Keratinocyte (primary cell): Measurements from ENCODE around the gene SLC25A36. TPM values are rescaled to one million over a fixed set of nuclear protein-coding genes. Genes with fewer than 3 reads are reported as not detected.

Source experiments
- DNase-seq: peaks from one replicate; pipeline ENCODE4 v3.0.0-alpha.2; 2011; ENCODE audit warnings: low read depth, missing footprints, low spot score
- FAIRE-seq: peaks from 2 replicates; lab custom pipeline; 2011; peaks lifted over from hg19 to GRCh38; lab: Jason Lieb, UNC
- H2AFZ ChIP-seq: 2 replicates; pipeline ENCODE4 v1.6.0; 2012; ENCODE audit warnings: low read length, control low read depth, inconsistent platforms; ENCODE audit not compliant: control insufficient read depth
- H3K27ac ChIP-seq: 2 replicates; pipeline ENCODE4 v1.5.1; 2011; ENCODE audit warnings: low read length; ENCODE audit not compliant: control insufficient read depth, insufficient read depth
- H3K27me3 ChIP-seq: 3 replicates; pipeline ENCODE4 v1.6.0; 2011; ENCODE audit warnings: low read length; ENCODE audit not compliant: control insufficient read depth, insufficient read depth; ENCODE audit errors: extremely low read depth
- H3K36me3 ChIP-seq, 2 experiments: 2 replicates in 1 of 2; 3 replicates in 1 of 2; pipeline ENCODE4 v1.5.1; 2011; ENCODE audit warnings: low read length in 2 of 2, mild to moderate bottlenecking in 1 of 2; ENCODE audit not compliant: control insufficient read depth in 2 of 2, insufficient read depth in 2 of 2; ENCODE audit errors: extremely low read depth in 1 of 2
- H3K4me1 ChIP-seq: 3 replicates; pipeline ENCODE4 v1.5.1; 2011; ENCODE audit warnings: low read length; ENCODE audit not compliant: control insufficient read depth, insufficient read depth; ENCODE audit errors: extremely low read depth
- H3K4me2 ChIP-seq: 3 replicates; pipeline ENCODE4 v1.6.0; 2011; ENCODE audit warnings: low read depth, low read length; ENCODE audit not compliant: control insufficient read depth, insufficient read depth; ENCODE audit errors: extremely low read depth
- H3K4me3 ChIP-seq, 3 experiments: fragments of 200-600 bp in 1 of 3; sonication (generic) in 1 of 3; 2 replicates in 2 of 3; 3 replicates in 1 of 3; pipeline ENCODE4 v1.5.1; 2011 to 2016; ENCODE audit warnings: low read length in 3 of 3, mild to moderate bottlenecking in 3 of 3, control low read depth in 2 of 3, inconsistent platforms in 1 of 3, low read depth in 1 of 3, mixed read lengths in 1 of 3, mixed run types in 1 of 3, moderate library complexity in 1 of 3; ENCODE audit not compliant: control insufficient read depth in 2 of 3, insufficient read depth in 2 of 3; ENCODE audit errors: extremely low read depth in 1 of 3
- H3K79me2 ChIP-seq: 2 replicates; pipeline ENCODE4 v1.6.0; 2012; ENCODE audit warnings: low read length; ENCODE audit not compliant: control insufficient read depth, insufficient read depth
- H3K9ac ChIP-seq: 3 replicates; pipeline ENCODE4 v1.6.0; 2011; ENCODE audit warnings: low read length; ENCODE audit not compliant: control insufficient read depth, insufficient read depth; ENCODE audit errors: extremely low read depth
- H3K9me1 ChIP-seq: 3 replicates; pipeline ENCODE4 v1.6.0; 2011; ENCODE audit warnings: low read length; ENCODE audit not compliant: control insufficient read depth, insufficient read depth; ENCODE audit errors: extremely low read depth
- H3K9me3 ChIP-seq: 2 replicates; pipeline ENCODE4 v1.5.1; 2012; ENCODE audit warnings: low read depth, low read length; ENCODE audit not compliant: control insufficient read depth
- H4K20me1 ChIP-seq: 3 replicates; pipeline ENCODE4 v1.6.0; 2011; ENCODE audit warnings: low read length; ENCODE audit not compliant: control insufficient read depth, insufficient read depth; ENCODE audit errors: extremely low read depth
- CTCF ChIP-seq, 3 experiments: IDR thresholded peaks in 1 of 3; conservative IDR thresholded peaks in 1 of 3; optimal IDR thresholded peaks in 1 of 3; 2 replicates in 2 of 3; 3 replicates in 1 of 3; pipeline versions ENCODE3 to v1.5.1; 2011; ENCODE audit warnings: low read length in 3 of 3, mild to moderate bottlenecking in 3 of 3, moderate library complexity in 2 of 3, control low read depth in 1 of 3, inconsistent platforms in 1 of 3; ENCODE audit not compliant: insufficient read depth in 2 of 3; ENCODE audit errors: extremely low read depth in 1 of 3
- EZH2 ChIP-seq: IDR thresholded peaks from one replicate; pipeline ENCODE4 v1.6.1; 2012; ENCODE audit warnings: inconsistent platforms, mild to moderate bottlenecking, low read length, moderate library complexity
- dilution Hi-C: fragments of 300-500 bp; cut with MboI; formaldehyde crosslinking; loops from one replicate; pipeline ENCODE4 v1.7.0; 2020; ENCODE audit warnings: low sequenced_read_pairs; ENCODE audit not compliant: extremely low pct_ligation_motif_present
- polyA plus RNA-seq, 5 experiments: library from polyadenylated mRNA; depleted of rRNA in 3 of 5; stranded (reverse) in 3 of 5; stranded (forward) in 1 of 5; unstranded in 1 of 5; fragments of >200 nt; gene quantifications; 1 replicate in 1 of 5; 2 replicates in 3 of 5; 3 replicates in 1 of 5; pipeline versions ENCODE4 v1.2.1 to v1.2.3, GENCODE V29; 2011 to 2012; ENCODE audit warnings: missing spikeins in 2 of 5, low read depth in 1 of 5, low replicate concordance in 1 of 5

SLC25A36 gene
- polyA plus RNA-seq, 1 donor (not counting 4 experiments of a cell fraction or from before 2014, with no cell fraction given): 69.2 TPM

- DNase-seq: no peak
- Histone ChIP-seq H3K4me3 (no peak overlapping the region), H3K4me1 (no peaks in the 10 kb centered on the region), H3K9me1 (no peaks in the 10 kb centered on the region), H3K27ac (no peak overlapping the region), H3K27me3 (no peaks in the 10 kb centered on the region), H3K36me3 (peaks cover 0 to 7% of the 10 kb centered on the region in 2 experiments), H3K9ac (no peak overlapping the region), H2AFZ (no peak overlapping the region), H3K4me2 (no peak overlapping the region), H4K20me1 (no peaks in the 10 kb centered on the region), H3K9me3 (no peaks in the 10 kb centered on the region), H3K79me2 (peaks cover 66% of the 10 kb centered on the region)
- FAIRE-seq: no peak
- TF ChIP-seq EZH2 (no peak), CTCF (optimal IDR thresholded peaks at IDR 0.05 in 1 of 3, IDR thresholded peaks at IDR 0.05 in 1 of 3, conservative IDR thresholded peaks at IDR 0.05 in 1 of 3; ENCODE audit: extremely low read depth in 1 of 3, insufficient read depth in 2 of 3, low read length in 3 of 3) (no peak)
- dilution Hi-C loops: no loop called here
Observed at GRCh38 chr3:140955645-140956044, 14.0 kb downstream of the SLC25A36 start.

DNA sequence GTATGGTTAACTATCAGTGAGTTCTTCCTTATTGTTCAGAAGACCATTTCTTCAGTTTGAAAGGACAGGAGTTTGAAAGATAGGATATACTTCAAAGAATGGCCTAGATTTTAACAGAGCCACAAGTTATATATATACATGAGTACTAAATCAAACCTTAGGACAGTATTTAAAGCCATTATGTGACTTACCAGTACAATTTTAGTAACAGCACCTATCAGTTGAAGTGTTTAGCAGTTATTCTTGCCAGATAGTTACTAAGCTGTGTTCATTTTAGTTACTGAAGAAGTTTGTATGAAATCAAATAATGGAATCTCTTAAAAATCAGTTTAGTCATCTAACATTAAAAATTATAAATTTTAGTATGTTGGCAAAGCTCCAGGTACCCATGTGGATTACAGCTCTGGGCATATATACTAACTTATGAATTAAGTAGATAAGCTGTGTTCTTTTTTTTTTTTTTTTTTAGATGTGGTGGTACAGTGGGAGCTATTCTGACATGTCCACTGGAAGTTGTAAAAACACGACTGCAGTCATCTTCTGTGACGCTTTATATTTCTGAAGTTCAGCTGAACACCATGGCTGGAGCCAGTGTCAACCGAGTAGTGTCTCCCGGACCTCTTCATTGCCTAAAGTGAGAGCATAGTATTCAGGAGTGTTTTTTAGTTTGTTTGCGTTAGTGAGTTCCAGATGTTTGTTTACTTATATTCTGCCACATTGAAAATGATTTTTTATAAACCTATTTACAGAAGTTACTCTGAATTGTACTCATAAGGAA is 14.6 kb downstream of the SLC25A36 start:
- no peak for DNase-seq
- no peak overlapping the region for H3K27ac ChIP-seq
- no peak for FAIRE-seq
- H3K27me3 ChIP-seq: no peaks in the 10 kb centered on the region
- H3K9ac ChIP-seq: no peak overlapping the region
- dilution Hi-C loops: no loop called here
- H3K4me3 ChIP-seq: no peak overlapping the region
- H2AFZ ChIP-seq: no peak overlapping the region
- no peaks in the 10 kb centered on the region for H4K20me1 ChIP-seq
- no peak overlapping the region for H3K4me2 ChIP-seq
- H3K36me3 ChIP-seq: peaks cover 2 to 10% of the 10 kb centered on the region in 2 experiments
- H3K9me1 ChIP-seq: no peaks in the 10 kb centered on the region
- no peaks in the 10 kb centered on the region for H3K9me3 ChIP-seq
- no peaks in the 10 kb centered on the region for H3K4me1 ChIP-seq
- H3K79me2 ChIP-seq: peaks cover 60% of the 10 kb centered on the region
- TF ChIP-seq EZH2 (no peak), CTCF (optimal IDR thresholded peaks at IDR 0.05 in 1 of 3, IDR thresholded peaks at IDR 0.05 in 1 of 3, conservative IDR thresholded peaks at IDR 0.05 in 1 of 3; ENCODE audit: extremely low read depth in 1 of 3, insufficient read depth in 2 of 3, low read length in 3 of 3) (no peak)
